ENCODE measurements around the gene ZDHHC24. TPM values are rescaled to one million over a fixed set of nuclear protein-coding genes. Genes with fewer than 3 reads are reported as not detected.
A peak's percentile ranks its signal among the peaks of the same experiment; 100 is the strongest.
"Not testable (repeated sequence)": the region's sequence is repeated elsewhere in the genome, so short reads cannot be mapped to it uniquely, and the experiment has no call there.

Gene ZDHHC24
- total RNA-seq, 6 donors from 2014 or later = 12.4 to 24.8 (median 14.1) TPM

DNA sequence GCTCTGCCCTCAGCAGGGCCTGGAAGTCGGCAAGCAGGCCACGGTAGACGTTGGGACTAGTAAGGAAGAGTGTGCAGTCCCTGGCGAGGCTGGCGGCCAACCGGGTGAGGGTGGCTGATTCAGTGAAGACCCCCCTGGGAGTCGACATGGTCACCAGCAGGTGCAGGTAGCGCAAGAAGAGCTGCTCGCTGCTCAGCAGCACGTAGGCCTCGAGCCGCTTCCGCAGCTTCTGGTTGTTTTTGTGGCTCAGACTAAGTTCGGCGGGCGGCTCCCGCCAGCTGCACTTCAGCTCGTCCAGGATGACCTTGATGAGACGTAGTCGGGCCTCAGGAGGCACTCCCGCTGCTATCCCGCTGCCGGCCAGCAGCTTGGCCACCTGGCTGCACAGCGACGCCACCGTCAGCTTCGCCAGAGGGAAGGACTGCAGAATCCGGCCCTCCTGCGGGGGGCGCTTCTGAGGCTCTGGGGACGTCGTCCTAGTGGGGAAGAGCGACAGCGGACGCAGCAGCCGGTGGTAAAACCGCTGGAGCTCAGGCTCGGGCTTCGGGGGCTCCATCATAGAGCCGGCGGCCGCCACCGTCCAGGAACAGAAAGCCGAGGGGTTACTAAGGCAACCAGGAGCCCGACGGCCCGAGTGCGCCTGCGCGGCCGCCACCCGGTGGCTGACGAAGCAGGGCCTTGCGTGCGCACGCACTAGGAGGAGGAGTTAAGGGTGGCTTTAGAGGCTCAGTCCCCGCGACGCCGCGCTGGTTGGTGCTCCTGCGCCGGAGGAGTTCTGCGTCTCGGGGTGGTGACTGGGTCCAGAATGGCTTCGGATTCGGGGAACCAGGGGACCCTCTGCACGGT, 46.8 kb upstream of the ZDHHC24 start, which contains the start of the genes CCDC87 and CCS:
TSS of gene CCDC87 (minus strand) at position 607 of the 846 bp plus-strand sequence. CDS start at position 559, 48 bp downstream.
TSS of gene CCS (plus strand) at position 729 of the 846 bp plus-strand sequence. CDS start at position 806, 77 bp downstream.
- Histone ChIP-seq H3K27ac (peak within 1 kb of the TSS; percentile 52 to 86 (median 86)), H3K4me1 (peaks cover 30 to 34% (median 31%) of the 10 kb centered on the region in 4 donors), H3K27me3 (no peaks in the 10 kb centered on the region), H3K9me3 (no peaks in the 10 kb centered on the region), H3K36me3 (no peaks in the 10 kb centered on the region), H3K4me3 (peak within 1 kb of the TSS; percentile 50 to 80 (median 68))
- DNase-seq (peak; percentile 99 to 100), ATAC-seq (ENCODE audit: low FRiP score in 2 of 2) (peak; percentile 96 to 98)
- WGBS, 2 donors = 15 to 32% methylated on average over 34 to 68 of the region's 68 CpGs
- TF ChIP-seq, protein P1, sequence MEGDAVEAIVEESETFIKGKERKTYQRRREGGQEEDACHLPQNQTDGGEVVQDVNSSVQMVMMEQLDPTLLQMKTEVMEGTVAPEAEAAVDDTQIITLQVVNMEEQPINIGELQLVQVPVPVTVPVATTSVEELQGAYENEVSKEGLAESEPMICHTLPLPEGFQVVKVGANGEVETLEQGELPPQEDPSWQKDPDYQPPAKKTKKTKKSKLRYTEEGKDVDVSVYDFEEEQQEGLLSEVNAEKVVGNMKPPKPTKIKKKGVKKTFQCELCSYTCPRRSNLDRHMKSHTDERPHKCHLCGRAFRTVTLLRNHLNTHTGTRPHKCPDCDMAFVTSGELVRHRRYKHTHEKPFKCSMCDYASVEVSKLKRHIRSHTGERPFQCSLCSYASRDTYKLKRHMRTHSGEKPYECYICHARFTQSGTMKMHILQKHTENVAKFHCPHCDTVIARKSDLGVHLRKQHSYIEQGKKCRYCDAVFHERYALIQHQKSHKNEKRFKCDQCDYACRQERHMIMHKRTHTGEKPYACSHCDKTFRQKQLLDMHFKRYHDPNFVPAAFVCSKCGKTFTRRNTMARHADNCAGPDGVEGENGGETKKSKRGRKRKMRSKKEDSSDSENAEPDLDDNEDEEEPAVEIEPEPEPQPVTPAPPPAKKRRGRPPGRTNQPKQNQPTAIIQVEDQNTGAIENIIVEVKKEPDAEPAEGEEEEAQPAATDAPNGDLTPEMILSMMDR (IDR thresholded peaks at IDR 0.05) = peak; percentile 47 to 95 (median 77)
- TF ChIP-seq POLR2A (IDR thresholded peaks at IDR 0.05) (peak in 3 of 4 donors; percentile 46 to 93 (median 77)), POLR2AphosphoS5 (IDR thresholded peaks at IDR 0.05) (peak; percentile 88 to 98), EP300 (IDR thresholded peaks at IDR 0.05) (no peak)

DNA sequence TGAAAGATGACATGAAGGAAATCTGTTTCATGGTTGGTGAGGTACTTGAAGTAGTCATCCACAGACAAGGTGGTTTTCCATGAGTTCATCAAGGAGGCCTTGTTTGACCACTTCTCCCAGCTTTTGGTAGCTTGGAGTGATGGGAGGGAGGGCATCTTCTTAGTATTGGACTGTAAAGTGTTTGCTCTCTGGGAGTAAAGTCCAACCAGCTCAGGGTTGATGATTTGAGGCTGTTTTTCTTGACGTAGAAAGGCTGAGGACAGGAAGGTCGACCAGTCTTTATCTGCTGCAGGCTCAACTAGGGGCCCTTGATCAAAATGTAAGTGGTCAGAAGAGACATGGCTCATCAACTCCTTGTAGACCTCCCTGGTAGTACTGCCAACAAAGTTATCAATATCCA, 45.3 kb upstream of the ZDHHC24 start:
- no peaks in the 10 kb centered on the region for H3K36me3 ChIP-seq
- no peaks in the 10 kb centered on the region for H3K9me3 ChIP-seq
- WGBS, 2 donors = 88% methylated on average over 2 of the region's 2 CpGs; no CpG with 5 or more reads in 1 of the 2 donors
- H3K4me1 ChIP-seq = peaks cover 30 to 34% (median 31%) of the 10 kb centered on the region in 4 donors
- no peak overlapping the region for H3K27ac ChIP-seq
- no peak overlapping the region for H3K4me3 ChIP-seq
- no peak for DNase-seq
- no peak for TF ChIP-seq POLR2A (IDR thresholded peaks at IDR 0.05)
- no peak for TF ChIP-seq POLR2AphosphoS5 (IDR thresholded peaks at IDR 0.05)
- no peak for TF ChIP-seq EP300 (IDR thresholded peaks at IDR 0.05)
- TF ChIP-seq, protein P1 (IDR thresholded peaks at IDR 0.05) = no peak
- no peak for ATAC-seq (ENCODE audit: low FRiP score in 2 of 2)
- no peaks in the 10 kb centered on the region for H3K27me3 ChIP-seq

DNA sequence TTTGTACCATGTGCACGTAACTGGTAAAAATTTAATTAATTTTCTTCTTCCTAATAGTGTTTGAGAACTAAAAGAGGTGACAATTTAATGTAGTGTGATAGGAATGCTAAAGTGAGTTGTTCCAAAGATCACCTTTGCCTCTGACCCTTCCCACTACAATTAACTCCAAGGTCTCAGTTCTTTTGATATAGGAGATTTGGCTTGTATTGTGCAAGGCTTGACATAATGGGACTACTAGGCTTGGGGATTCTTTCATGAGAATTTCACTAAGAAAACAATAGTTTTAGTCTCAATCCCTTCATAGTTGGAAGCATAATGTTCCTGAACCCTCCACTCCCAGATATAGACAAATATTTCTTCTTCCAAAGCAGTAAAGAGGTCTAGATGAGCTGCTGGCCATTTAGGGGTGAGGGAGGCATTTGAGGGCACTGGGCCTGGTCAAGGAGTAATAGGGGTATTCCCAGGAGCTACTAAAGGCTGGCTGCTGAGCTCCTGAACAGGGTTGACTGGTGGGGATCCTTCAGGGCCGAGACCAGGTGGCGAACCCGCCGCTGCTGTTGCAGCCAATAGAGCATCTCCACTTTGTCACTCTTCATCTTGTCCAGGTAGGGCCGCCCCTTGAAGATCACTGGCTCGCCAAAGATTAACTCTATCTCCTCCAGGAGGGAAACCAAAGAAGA, 44.3 kb upstream of the ZDHHC24 start:
- no peak for DNase-seq
- Histone ChIP-seq H3K27ac (no peak overlapping the region), H3K4me3 (no peak overlapping the region), H3K9me3 (no peaks in the 10 kb centered on the region), H3K36me3 (no peaks in the 10 kb centered on the region), H3K4me1 (peaks cover 21 to 26% (median 25%) of the 10 kb centered on the region in 4 donors), H3K27me3 (no peaks in the 10 kb centered on the region)
- WGBS, 2 donors = 87 to 98% methylated on average over 7 of the region's 7 CpGs
- TF ChIP-seq EP300 (IDR thresholded peaks at IDR 0.05) (no peak), POLR2AphosphoS5 (IDR thresholded peaks at IDR 0.05) (no peak), POLR2A (IDR thresholded peaks at IDR 0.05) (no peak)
- TF ChIP-seq, protein P1 (IDR thresholded peaks at IDR 0.05) = no peak
- no peak for ATAC-seq (ENCODE audit: low FRiP score in 2 of 2)

DNA sequence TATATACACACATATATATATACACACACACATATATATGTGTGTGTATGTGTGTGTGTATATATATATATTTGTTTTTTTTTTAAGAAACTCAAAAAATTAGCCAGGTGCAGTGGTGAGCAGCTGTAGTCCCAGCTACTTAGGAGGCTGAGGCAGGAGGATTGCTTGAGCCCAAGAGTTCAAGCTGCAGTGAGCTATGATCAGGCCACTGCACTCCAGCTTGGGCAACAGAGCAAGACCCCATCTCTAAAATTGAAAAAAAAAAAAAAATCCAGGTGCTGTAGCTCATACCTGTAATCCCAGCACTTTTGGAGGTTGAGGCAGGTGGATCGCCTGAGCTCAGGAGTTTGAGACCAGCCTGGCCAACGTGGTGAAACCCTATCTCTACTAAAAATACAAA, 43.5 kb upstream of the ZDHHC24 start:
- ATAC-seq (ENCODE audit: low FRiP score in 2 of 2); H3K9me3 ChIP-seq; H3K4me3 ChIP-seq; DNase-seq; H3K27me3 ChIP-seq; H3K27ac ChIP-seq; H3K36me3 ChIP-seq: not testable (repeated sequence)
- 64 to 65% methylated on average over 2 of the region's 2 CpGs for WGBS, 2 donors
- peaks cover 15 to 18% (median 17%) of the 10 kb centered on the region in 4 donors for H3K4me1 ChIP-seq

DNA sequence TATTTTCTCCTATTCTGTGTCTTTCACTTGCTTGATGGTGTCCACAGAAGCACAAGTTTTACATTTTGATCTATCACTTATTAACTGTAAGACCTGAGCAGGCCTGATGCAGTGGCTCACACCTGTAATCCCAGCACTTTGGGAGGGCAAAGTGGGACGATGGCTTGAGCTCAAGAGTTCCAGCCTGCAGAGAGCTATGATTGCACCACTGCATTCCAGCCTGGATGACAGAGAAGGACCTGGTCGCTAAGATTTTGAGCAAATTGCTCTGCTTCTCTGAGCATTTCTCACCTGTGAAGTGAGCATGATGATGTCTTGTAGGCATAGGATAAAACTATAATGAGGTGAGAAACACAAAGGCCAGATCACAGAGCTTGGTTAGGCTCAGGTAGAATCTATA, 40.3 kb upstream of the ZDHHC24 start:
- ATAC-seq (ENCODE audit: low FRiP score in 2 of 2) (no peak), DNase-seq (no peak)
- Histone ChIP-seq H3K36me3 (no peaks in the 10 kb centered on the region), H3K4me3 (no peak overlapping the region), H3K4me1 (no peaks in the 10 kb centered on the region), H3K27ac (no peak overlapping the region), H3K9me3 (no peaks in the 10 kb centered on the region), H3K27me3 (no peaks in the 10 kb centered on the region)
- no peak for TF ChIP-seq POLR2AphosphoS5 (IDR thresholded peaks at IDR 0.05)
- TF ChIP-seq EP300 (IDR thresholded peaks at IDR 0.05) = no peak
- TF ChIP-seq POLR2A (IDR thresholded peaks at IDR 0.05) = no peak
- TF ChIP-seq, protein P1 (IDR thresholded peaks at IDR 0.05) = no peak
- 54 to 70% methylated on average over 2 of the region's 2 CpGs for WGBS, 2 donors

DNA sequence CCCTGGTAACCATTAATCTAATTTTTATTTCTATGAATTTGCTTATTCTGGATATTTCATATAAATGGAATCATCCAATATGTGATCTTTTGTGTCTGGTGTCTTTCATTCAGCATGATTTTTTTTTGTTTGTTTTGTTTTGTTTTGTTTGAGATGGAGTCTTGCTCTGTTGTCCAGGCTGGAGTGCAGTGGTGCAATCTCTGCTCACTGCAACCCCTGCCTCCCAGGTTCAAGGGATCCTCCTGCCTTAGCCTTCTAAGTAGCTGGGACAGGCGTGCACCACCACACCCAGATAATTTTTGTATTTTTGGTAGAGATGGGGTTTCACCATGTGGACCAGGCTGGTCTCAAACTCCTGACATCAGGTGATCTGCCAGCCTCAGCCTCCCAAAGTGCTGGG, 39.6 kb upstream of the ZDHHC24 start:
- not testable (repeated sequence) for DNase-seq; H3K27ac ChIP-seq; H3K27me3 ChIP-seq; H3K36me3 ChIP-seq; ATAC-seq (ENCODE audit: low FRiP score in 2 of 2); H3K4me3 ChIP-seq; H3K9me3 ChIP-seq; H3K4me1 ChIP-seq
- 92 to 100% methylated on average over 1 of the region's 1 CpG for WGBS, 2 donors

DNA sequence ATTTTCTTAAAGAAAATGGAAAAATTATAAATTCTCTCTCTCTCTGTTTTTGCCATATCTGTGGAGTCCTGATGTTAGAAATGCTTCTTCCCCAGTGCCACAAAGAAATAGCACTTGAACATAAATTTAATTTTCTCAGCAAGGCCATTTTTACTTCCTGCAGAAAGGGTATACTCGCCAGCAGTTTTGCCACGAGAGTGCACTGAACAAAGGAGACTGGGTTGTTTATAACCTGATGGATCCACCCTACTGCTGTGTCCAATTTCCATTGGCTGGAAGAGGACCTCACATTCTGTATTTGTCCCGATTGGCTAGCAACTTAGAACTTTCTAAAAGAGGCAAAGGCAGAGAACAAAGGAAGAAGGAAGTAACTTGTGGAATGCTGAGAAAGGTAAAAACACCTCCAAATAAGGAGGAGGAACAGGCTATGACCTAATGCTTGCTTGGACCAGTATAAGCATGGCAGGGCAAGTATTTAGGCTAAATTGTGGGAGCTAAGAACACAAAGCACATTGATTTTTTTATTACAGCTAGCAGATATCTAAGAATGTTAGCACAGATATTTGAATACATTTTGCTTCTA, 36.8 kb upstream of the ZDHHC24 start:
- H3K4me1 ChIP-seq; H3K27me3 ChIP-seq; ATAC-seq (ENCODE audit: low FRiP score in 2 of 2); H3K9me3 ChIP-seq; H3K36me3 ChIP-seq; H3K4me3 ChIP-seq; DNase-seq; H3K27ac ChIP-seq: not testable (repeated sequence)
- 83 to 91% methylated on average over 3 of the region's 3 CpGs for WGBS, 2 donors
